Measurements from ENCODE around the gene ZBTB20.
A peak's percentile ranks its signal among the peaks of the same experiment; 100 is the strongest.

The ZBTB20 gene

GRCh38 chr3:114846779-114847178 lies 300.3 kb downstream of the ZBTB20 start:
- Histone ChIP-seq H3K9ac (ENCODE audit: low read length) (no peak overlapping the region), H2BK5ac (ENCODE audit: low read length) (no peak overlapping the region), H3K79me2 (ENCODE audit: control insufficient read depth, insufficient read depth, low read length) (no peaks in the 10 kb centered on the region), H3K27me3 (ENCODE audit: insufficient read depth, low read length, poor library complexity) (no peaks in the 10 kb centered on the region), H3K23ac (ENCODE audit: low read length) (no peak overlapping the region), H3K4ac (ENCODE audit: low read depth, low read length) (no peak overlapping the region), H3K36me3 (ENCODE audit: control insufficient read depth, insufficient read depth, low read length) (no peaks in the 10 kb centered on the region), H3K27ac (ENCODE audit: low read depth, low read length) (no peak overlapping the region), H2AK5ac (ENCODE audit: low read length) (no peak overlapping the region), H3K18ac (ENCODE audit: low read length) (no peak overlapping the region), H3K4me3 (ENCODE audit: low read length) (no peak overlapping the region), H2BK15ac (replicated peaks; ENCODE audit: low read depth) (no peak overlapping the region), H3K79me1 (ENCODE audit: low read length) (no peaks in the 10 kb centered on the region), H3K56ac (ENCODE audit: low read length) (no peak overlapping the region), H4K5ac (ENCODE audit: low read length) (no peak overlapping the region), H3K4me1 (ENCODE audit: control insufficient read depth, low read depth, low read length) (no peaks in the 10 kb centered on the region), H2BK120ac (ENCODE audit: low read depth, low read length) (no peak overlapping the region), H3K4me2 (ENCODE audit: low read length) (no peak overlapping the region), H4K8ac (ENCODE audit: low read depth, low read length) (no peak overlapping the region)
- WGBS (ENCODE audit: extremely low coverage, insufficient coverage, low lambda C conversion rate) = no CpG with 5 or more reads among the region's 3 CpGs
- no peak for DNase-seq

- H2AK5ac ChIP-seq (ENCODE audit: low read length) = no peak overlapping the region
- no peaks in the 10 kb centered on the region for H3K4me1 ChIP-seq (ENCODE audit: control insufficient read depth, low read depth, low read length)
- H3K36me3 ChIP-seq (ENCODE audit: control insufficient read depth, insufficient read depth, low read length) = no peaks in the 10 kb centered on the region
- H2BK5ac ChIP-seq (ENCODE audit: low read length) = no peak overlapping the region
- H3K27ac ChIP-seq (ENCODE audit: low read depth, low read length) = no peak overlapping the region
- H3K4me2 ChIP-seq (ENCODE audit: low read length) = no peak overlapping the region
- no peak overlapping the region for H3K23ac ChIP-seq (ENCODE audit: low read length)
- H3K9ac ChIP-seq (ENCODE audit: low read length) = no peak overlapping the region
- H4K8ac ChIP-seq (ENCODE audit: low read depth, low read length) = no peak overlapping the region
- WGBS (ENCODE audit: extremely low coverage, insufficient coverage, low lambda C conversion rate) = no CpG with 5 or more reads among the region's 1 CpG
- no peak overlapping the region for H3K56ac ChIP-seq (ENCODE audit: low read length)
- H3K27me3 ChIP-seq (ENCODE audit: insufficient read depth, low read length, poor library complexity) = no peaks in the 10 kb centered on the region
- no peak overlapping the region for H4K5ac ChIP-seq (ENCODE audit: low read length)
- no peaks in the 10 kb centered on the region for H3K79me2 ChIP-seq (ENCODE audit: control insufficient read depth, insufficient read depth, low read length)
- no peak overlapping the region for H2BK120ac ChIP-seq (ENCODE audit: low read depth, low read length)
- no peak overlapping the region for H2BK15ac ChIP-seq (replicated peaks; ENCODE audit: low read depth)
- DNase-seq = no peak
- H3K79me1 ChIP-seq (ENCODE audit: low read length) = no peaks in the 10 kb centered on the region
- no peak overlapping the region for H3K4ac ChIP-seq (ENCODE audit: low read depth, low read length)
- no peak overlapping the region for H3K18ac ChIP-seq (ENCODE audit: low read length)
- H3K4me3 ChIP-seq (ENCODE audit: low read length) = no peak overlapping the region
Measured at GRCh38 chr3:114846252-114846651, 300.8 kb downstream of the ZBTB20 start.

GRCh38 chr3:114841515-114841914 lies 305.6 kb downstream of the ZBTB20 start:
- no peak overlapping the region for H2BK15ac ChIP-seq (replicated peaks; ENCODE audit: low read depth)
- no peak overlapping the region for H3K56ac ChIP-seq (ENCODE audit: low read length)
- no peak overlapping the region for H3K4me3 ChIP-seq (ENCODE audit: low read length)
- no peak overlapping the region for H4K5ac ChIP-seq (ENCODE audit: low read length)
- H3K27ac ChIP-seq (ENCODE audit: low read depth, low read length) = no peak overlapping the region
- H3K4me2 ChIP-seq (ENCODE audit: low read length) = no peak overlapping the region
- H2BK5ac ChIP-seq (ENCODE audit: low read length) = no peak overlapping the region
- no peaks in the 10 kb centered on the region for H3K4me1 ChIP-seq (ENCODE audit: control insufficient read depth, low read depth, low read length)
- no peaks in the 10 kb centered on the region for H3K27me3 ChIP-seq (ENCODE audit: insufficient read depth, low read length, poor library complexity)
- no peak overlapping the region for H4K8ac ChIP-seq (ENCODE audit: low read depth, low read length)
- H3K4ac ChIP-seq (ENCODE audit: low read depth, low read length) = no peak overlapping the region
- no peak overlapping the region for H2AK5ac ChIP-seq (ENCODE audit: low read length)
- H3K79me2 ChIP-seq (ENCODE audit: control insufficient read depth, insufficient read depth, low read length) = no peaks in the 10 kb centered on the region
- whole genome bisulfite sequencing (ENCODE audit: extremely low coverage, insufficient coverage, low lambda C conversion rate) = no CpG with 5 or more reads among the region's 1 CpG
- H3K36me3 ChIP-seq (ENCODE audit: control insufficient read depth, insufficient read depth, low read length) = no peaks in the 10 kb centered on the region
- no peak overlapping the region for H2BK120ac ChIP-seq (ENCODE audit: low read depth, low read length)
- no peaks in the 10 kb centered on the region for H3K79me1 ChIP-seq (ENCODE audit: low read length)
- no peak overlapping the region for H3K23ac ChIP-seq (ENCODE audit: low read length)
- DNase-seq = no peak
- H3K9ac ChIP-seq (ENCODE audit: low read length) = no peak overlapping the region
- no peak overlapping the region for H3K18ac ChIP-seq (ENCODE audit: low read length)

- Histone ChIP-seq H3K4ac (ENCODE audit: low read depth, low read length) (no peak overlapping the region), H3K79me2 (ENCODE audit: control insufficient read depth, insufficient read depth, low read length) (no peaks in the 10 kb centered on the region), H4K8ac (ENCODE audit: low read depth, low read length) (no peak overlapping the region), H3K79me1 (ENCODE audit: low read length) (no peaks in the 10 kb centered on the region), H3K4me1 (ENCODE audit: control insufficient read depth, low read depth, low read length) (no peaks in the 10 kb centered on the region), H3K4me2 (ENCODE audit: low read length) (no peak overlapping the region), H3K56ac (ENCODE audit: low read length) (no peak overlapping the region), H3K23ac (ENCODE audit: low read length) (no peak overlapping the region), H3K18ac (ENCODE audit: low read length) (no peak overlapping the region), H3K4me3 (ENCODE audit: low read length) (no peak overlapping the region), H4K5ac (ENCODE audit: low read length) (no peak overlapping the region), H2BK5ac (ENCODE audit: low read length) (no peak overlapping the region), H3K27me3 (ENCODE audit: insufficient read depth, low read length, poor library complexity) (no peaks in the 10 kb centered on the region), H3K36me3 (ENCODE audit: control insufficient read depth, insufficient read depth, low read length) (no peaks in the 10 kb centered on the region), H3K9ac (ENCODE audit: low read length) (no peak overlapping the region), H2AK5ac (ENCODE audit: low read length) (no peak overlapping the region), H2BK15ac (replicated peaks; ENCODE audit: low read depth) (no peak overlapping the region), H2BK120ac (ENCODE audit: low read depth, low read length) (no peak overlapping the region), H3K27ac (ENCODE audit: low read depth, low read length) (no peak overlapping the region)
- DNase-seq = peak; percentile 20
- WGBS (ENCODE audit: extremely low coverage, insufficient coverage, low lambda C conversion rate) = no CpG with 5 or more reads among the region's 2 CpGs
Measured at GRCh38 chr3:114839476-114839875, 307.6 kb downstream of the ZBTB20 start.

- no peak overlapping the region for H2BK120ac ChIP-seq (ENCODE audit: low read depth, low read length)
- no peak overlapping the region for H3K4me2 ChIP-seq (ENCODE audit: low read length)
- no peak overlapping the region for H3K27ac ChIP-seq (ENCODE audit: low read depth, low read length)
- no peaks in the 10 kb centered on the region for H3K4me1 ChIP-seq (ENCODE audit: control insufficient read depth, low read depth, low read length)
- H3K79me1 ChIP-seq (ENCODE audit: low read length) = no peaks in the 10 kb centered on the region
- H4K5ac ChIP-seq (ENCODE audit: low read length) = no peak overlapping the region
- no peak for DNase-seq
- no peaks in the 10 kb centered on the region for H3K27me3 ChIP-seq (ENCODE audit: insufficient read depth, low read length, poor library complexity)
- no CpG with 5 or more reads among the region's 2 CpGs for WGBS (ENCODE audit: extremely low coverage, insufficient coverage, low lambda C conversion rate)
- no peak overlapping the region for H3K56ac ChIP-seq (ENCODE audit: low read length)
- H4K8ac ChIP-seq (ENCODE audit: low read depth, low read length) = no peak overlapping the region
- H3K23ac ChIP-seq (ENCODE audit: low read length) = no peak overlapping the region
- H2BK5ac ChIP-seq (ENCODE audit: low read length) = no peak overlapping the region
- H3K79me2 ChIP-seq (ENCODE audit: control insufficient read depth, insufficient read depth, low read length) = no peaks in the 10 kb centered on the region
- H3K4ac ChIP-seq (ENCODE audit: low read depth, low read length) = no peak overlapping the region
- H2BK15ac ChIP-seq (replicated peaks; ENCODE audit: low read depth) = no peak overlapping the region
- H2AK5ac ChIP-seq (ENCODE audit: low read length) = no peak overlapping the region
- no peak overlapping the region for H3K9ac ChIP-seq (ENCODE audit: low read length)
- H3K4me3 ChIP-seq (ENCODE audit: low read length) = no peak overlapping the region
- no peak overlapping the region for H3K18ac ChIP-seq (ENCODE audit: low read length)
- no peaks in the 10 kb centered on the region for H3K36me3 ChIP-seq (ENCODE audit: control insufficient read depth, insufficient read depth, low read length)
Measured at GRCh38 chr3:114838025-114838424, 309.1 kb downstream of the ZBTB20 start.

- H3K4me2 ChIP-seq (ENCODE audit: low read length) = no peak overlapping the region
- H3K9ac ChIP-seq (ENCODE audit: low read length) = no peak overlapping the region
- no peaks in the 10 kb centered on the region for H3K27me3 ChIP-seq (ENCODE audit: insufficient read depth, low read length, poor library complexity)
- no peak overlapping the region for H4K8ac ChIP-seq (ENCODE audit: low read depth, low read length)
- no peaks in the 10 kb centered on the region for H3K79me2 ChIP-seq (ENCODE audit: control insufficient read depth, insufficient read depth, low read length)
- H2BK120ac ChIP-seq (ENCODE audit: low read depth, low read length) = no peak overlapping the region
- H3K56ac ChIP-seq (ENCODE audit: low read length) = no peak overlapping the region
- no peak overlapping the region for H4K5ac ChIP-seq (ENCODE audit: low read length)
- H3K36me3 ChIP-seq (ENCODE audit: control insufficient read depth, insufficient read depth, low read length) = no peaks in the 10 kb centered on the region
- H3K4me3 ChIP-seq (ENCODE audit: low read length) = no peak overlapping the region
- H3K23ac ChIP-seq (ENCODE audit: low read length) = no peak overlapping the region
- no CpG with 5 or more reads among the region's 7 CpGs for WGBS (ENCODE audit: extremely low coverage, insufficient coverage, low lambda C conversion rate)
- no peak overlapping the region for H3K27ac ChIP-seq (ENCODE audit: low read depth, low read length)
- H2AK5ac ChIP-seq (ENCODE audit: low read length) = no peak overlapping the region
- no peaks in the 10 kb centered on the region for H3K4me1 ChIP-seq (ENCODE audit: control insufficient read depth, low read depth, low read length)
- no peak overlapping the region for H2BK15ac ChIP-seq (replicated peaks; ENCODE audit: low read depth)
- H2BK5ac ChIP-seq (ENCODE audit: low read length) = no peak overlapping the region
- no peak overlapping the region for H3K4ac ChIP-seq (ENCODE audit: low read depth, low read length)
- H3K18ac ChIP-seq (ENCODE audit: low read length) = no peak overlapping the region
- no peaks in the 10 kb centered on the region for H3K79me1 ChIP-seq (ENCODE audit: low read length)
- DNase-seq = no peak
Measured at GRCh38 chr3:114834175-114834940, 312.7 kb downstream of the ZBTB20 start.
